MM.1S (cell line): ENCODE data around the gene PNLIPRP1.

Source experiments
- CTCF ChIP-seq: fragments of 300-600 bp; sonication (generic); IDR thresholded peaks from 2 replicates; pipeline ENCODE4 v1.5.1; 2016; ENCODE audit warnings: antibody characterized with exemption, low read length, mixed read lengths
- EZH2 ChIP-seq: fragments of 300-600 bp; sonication (generic); optimal IDR thresholded peaks from 2 replicates; pipeline ENCODE3; 2017; ENCODE audit warnings: low read depth, mild to moderate bottlenecking, antibody characterized with exemption, low read length, mixed read lengths
- EZH2phosphoT487 ChIP-seq: fragments of 300-600 bp; sonication (generic); IDR thresholded peaks from 2 replicates; pipeline ENCODE4 v1.6.1; 2018; ENCODE audit warnings: antibody characterized with exemption, low read length

- TF ChIP-seq CTCF (no peak), EZH2 (no peak), EZH2phosphoT487 (no peak)
These were observed 41.1 kb downstream of the PNLIPRP1 start for GRCh38 chr10:116631871-116632295.
